ENCODE data around the gene ALB. TPM values are rescaled to one million over a fixed set of nuclear protein-coding genes. Genes with fewer than 3 reads are reported as not detected.

The ALB gene
- total RNA-seq, 1 experiment from 2014 or later: not detected

- Mint-ChIP-seq H3K9me3 (ENCODE audit: low read depth, unreplicated experiment) (no peaks in the 10 kb centered on the region), H3K27ac (ENCODE audit: unreplicated experiment) (no peak overlapping the region), H3K4me1 (ENCODE audit: low read depth, unreplicated experiment) (no peaks in the 10 kb centered on the region), H3K4me3 (ENCODE audit: low read depth, unreplicated experiment) (no peak overlapping the region), H3K36me3 (ENCODE audit: insufficient read depth, unreplicated experiment) (no peaks in the 10 kb centered on the region), H3K27me3 (ENCODE audit: unreplicated experiment) (no peaks in the 10 kb centered on the region)
- BruUV-seq (replicated peaks): no TSS peak
- intact Hi-C loops (cut with micrococcal nuclease; ENCODE audit: unreplicated experiment): loop anchor here (10.0 kb wide), 1 partner anchor 212 kb away; no protein-coding TSS in a partner anchor
- CTCF ChIA-PET: interaction anchor here (1.1 kb wide), 1 partner anchor 55 kb away, joined by 3 read pairs; no protein-coding TSS in a partner anchor
- no peak for DNase-seq
- TF ChIP-seq, protein P1, sequence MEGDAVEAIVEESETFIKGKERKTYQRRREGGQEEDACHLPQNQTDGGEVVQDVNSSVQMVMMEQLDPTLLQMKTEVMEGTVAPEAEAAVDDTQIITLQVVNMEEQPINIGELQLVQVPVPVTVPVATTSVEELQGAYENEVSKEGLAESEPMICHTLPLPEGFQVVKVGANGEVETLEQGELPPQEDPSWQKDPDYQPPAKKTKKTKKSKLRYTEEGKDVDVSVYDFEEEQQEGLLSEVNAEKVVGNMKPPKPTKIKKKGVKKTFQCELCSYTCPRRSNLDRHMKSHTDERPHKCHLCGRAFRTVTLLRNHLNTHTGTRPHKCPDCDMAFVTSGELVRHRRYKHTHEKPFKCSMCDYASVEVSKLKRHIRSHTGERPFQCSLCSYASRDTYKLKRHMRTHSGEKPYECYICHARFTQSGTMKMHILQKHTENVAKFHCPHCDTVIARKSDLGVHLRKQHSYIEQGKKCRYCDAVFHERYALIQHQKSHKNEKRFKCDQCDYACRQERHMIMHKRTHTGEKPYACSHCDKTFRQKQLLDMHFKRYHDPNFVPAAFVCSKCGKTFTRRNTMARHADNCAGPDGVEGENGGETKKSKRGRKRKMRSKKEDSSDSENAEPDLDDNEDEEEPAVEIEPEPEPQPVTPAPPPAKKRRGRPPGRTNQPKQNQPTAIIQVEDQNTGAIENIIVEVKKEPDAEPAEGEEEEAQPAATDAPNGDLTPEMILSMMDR (IDR thresholded peaks at IDR 0.05; ENCODE audit: unreplicated experiment): no peak
These were observed 39.1 kb downstream of the ALB start for GRCh38 chr4:73443224-73443623.

DNA sequence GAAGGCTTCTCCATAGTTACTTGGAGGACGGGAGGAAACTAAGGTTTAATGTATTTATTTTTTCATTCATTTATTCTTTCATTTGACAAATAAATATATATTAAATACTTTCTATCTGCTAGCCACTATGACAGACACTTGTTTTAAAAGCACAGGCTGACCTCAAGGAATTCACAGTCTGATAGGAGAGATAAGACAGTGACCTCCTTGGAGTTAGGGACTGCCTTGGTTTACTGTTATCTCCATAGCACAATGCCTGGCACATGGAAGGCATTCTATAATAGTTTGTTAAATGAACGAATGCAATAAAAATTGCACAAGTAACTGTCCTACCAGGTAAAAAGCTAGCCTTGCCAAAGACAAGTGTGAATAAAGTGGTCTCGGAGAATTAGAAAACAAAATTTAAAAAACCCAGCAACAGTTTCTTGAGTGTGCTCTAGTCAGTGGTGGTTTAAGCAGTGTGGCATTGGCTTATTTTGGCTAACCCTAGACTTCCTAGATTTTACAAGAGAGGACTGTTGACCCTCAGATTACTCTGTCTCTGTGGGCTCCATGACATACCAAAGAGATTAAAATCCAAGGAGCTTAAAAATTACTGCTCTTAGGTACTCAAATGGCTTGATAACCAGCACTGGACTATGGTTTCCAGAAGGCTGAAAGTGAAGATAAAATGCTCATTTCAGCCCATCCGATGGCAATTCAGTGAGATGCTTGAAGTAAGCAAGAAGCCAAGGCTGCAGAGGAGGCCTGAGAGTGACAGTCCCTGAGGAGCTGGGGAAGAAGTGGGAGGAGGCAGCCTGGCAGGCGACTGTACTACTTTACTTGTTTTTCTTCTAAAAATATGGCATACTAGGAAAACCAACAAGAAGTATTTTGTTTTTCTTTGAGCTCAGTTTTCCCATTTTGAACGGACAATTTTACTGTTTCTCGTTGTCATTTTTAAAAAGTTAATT, 41.6 kb downstream of the ALB start:
- Mint-ChIP-seq H3K4me3 (ENCODE audit: low read depth, unreplicated experiment) (no peak overlapping the region), H3K27me3 (ENCODE audit: unreplicated experiment) (no peaks in the 10 kb centered on the region), H3K4me1 (ENCODE audit: low read depth, unreplicated experiment) (peaks cover 5% of the 10 kb centered on the region), H3K9me3 (ENCODE audit: low read depth, unreplicated experiment) (no peaks in the 10 kb centered on the region), H3K36me3 (ENCODE audit: insufficient read depth, unreplicated experiment) (no peaks in the 10 kb centered on the region), H3K27ac (ENCODE audit: unreplicated experiment) (no peak overlapping the region)
- TF ChIP-seq, protein P1 (IDR thresholded peaks at IDR 0.05; ENCODE audit: unreplicated experiment): no peak
- no TSS peak for BruUV-seq (replicated peaks)
- CTCF ChIA-PET: interaction anchor here (0.7 to 2.6 kb wide), 3 partner anchors 75 to 104 kb away, joined by 3 to 42 read pairs (median 9); no protein-coding TSS in a partner anchor
- intact Hi-C loops (cut with micrococcal nuclease; ENCODE audit: unreplicated experiment): loop anchor here (1.0 to 10.0 kb wide), 2 partner anchors 104 to 209 kb away; no protein-coding TSS in a partner anchor
- no peak for DNase-seq

GRCh38 chr4:73446336-73446938, 42.4 kb downstream of the ALB start:
- no TSS peak for BruUV-seq (replicated peaks)
- Mint-ChIP-seq H3K9me3 (ENCODE audit: low read depth, unreplicated experiment) (no peaks in the 10 kb centered on the region), H3K4me3 (ENCODE audit: low read depth, unreplicated experiment) (no peak overlapping the region), H3K36me3 (ENCODE audit: insufficient read depth, unreplicated experiment) (no peaks in the 10 kb centered on the region), H3K27ac (ENCODE audit: unreplicated experiment) (no peak overlapping the region), H3K27me3 (ENCODE audit: unreplicated experiment) (no peaks in the 10 kb centered on the region), H3K4me1 (ENCODE audit: low read depth, unreplicated experiment) (peaks cover 5% of the 10 kb centered on the region)
- CTCF ChIA-PET: interaction anchor here (0.7 to 2.6 kb wide), 3 partner anchors 75 to 105 kb away, joined by 3 to 42 read pairs (median 9); no protein-coding TSS in a partner anchor
- TF ChIP-seq, protein P1 (IDR thresholded peaks at IDR 0.05; ENCODE audit: unreplicated experiment): peak; percentile 65
- intact Hi-C loops (cut with micrococcal nuclease; ENCODE audit: unreplicated experiment): loop anchor here (1.0 to 10.0 kb wide), 2 partner anchors 105 to 208 kb away; no protein-coding TSS in a partner anchor
- peak; percentile 17 for DNase-seq

DNA sequence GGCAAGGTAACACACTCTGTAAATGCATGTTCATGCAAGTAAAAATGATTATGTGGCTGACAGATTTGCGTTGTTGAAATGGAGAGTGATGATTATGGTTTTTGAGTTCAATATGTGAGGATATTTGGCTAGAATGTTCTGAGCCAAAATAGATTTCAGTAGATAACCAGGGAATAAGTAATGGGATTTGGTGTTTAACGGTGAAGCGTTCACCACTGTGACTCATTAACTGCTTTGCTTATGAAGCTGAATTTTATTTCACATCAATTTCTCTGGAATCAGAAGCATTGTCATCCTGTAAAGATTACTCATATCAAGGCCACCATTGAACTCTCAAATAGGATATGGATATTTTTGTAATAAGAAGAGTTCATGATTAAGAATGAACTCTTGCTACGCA, 43.6 kb downstream of the ALB start:
- H3K9me3 Mint-ChIP-seq (ENCODE audit: low read depth, unreplicated experiment): no peaks in the 10 kb centered on the region
- BruUV-seq (replicated peaks): no TSS peak
- H3K27ac Mint-ChIP-seq (ENCODE audit: unreplicated experiment): no peak overlapping the region
- H3K27me3 Mint-ChIP-seq (ENCODE audit: unreplicated experiment): no peaks in the 10 kb centered on the region
- H3K4me1 Mint-ChIP-seq (ENCODE audit: low read depth, unreplicated experiment): peaks cover 5% of the 10 kb centered on the region
- no peak for DNase-seq
- TF ChIP-seq, protein P1 (IDR thresholded peaks at IDR 0.05; ENCODE audit: unreplicated experiment): no peak
- intact Hi-C loops (cut with micrococcal nuclease; ENCODE audit: unreplicated experiment): loop anchor here (10.0 kb wide), 1 partner anchor 207 kb away; no protein-coding TSS in a partner anchor
- no peaks in the 10 kb centered on the region for H3K36me3 Mint-ChIP-seq (ENCODE audit: insufficient read depth, unreplicated experiment)
- CTCF ChIA-PET: interaction anchor here (0.6 to 2.6 kb wide), 3 partner anchors 104 to 129 kb away, joined by 3 to 42 read pairs (median 8); no protein-coding TSS in a partner anchor
- no peak overlapping the region for H3K4me3 Mint-ChIP-seq (ENCODE audit: low read depth, unreplicated experiment)

Measured in Calu3 (cell line).